Stimulated activated CD4-positive, alpha-beta T cell treated with anti-CD3 and anti-CD28 coated beads, Interleukin-12 subunit alpha, Interleukin-12 subunit beta, amount 100 ng/mL, for 4 hours (primary cell): Measurements from ENCODE around the gene BOD1L1.

Experiments
- DNase-seq: peaks from one replicate; pipeline ENCODE4 v3.0.0-alpha.2; 2020

BOD1L1 gene

DNA sequence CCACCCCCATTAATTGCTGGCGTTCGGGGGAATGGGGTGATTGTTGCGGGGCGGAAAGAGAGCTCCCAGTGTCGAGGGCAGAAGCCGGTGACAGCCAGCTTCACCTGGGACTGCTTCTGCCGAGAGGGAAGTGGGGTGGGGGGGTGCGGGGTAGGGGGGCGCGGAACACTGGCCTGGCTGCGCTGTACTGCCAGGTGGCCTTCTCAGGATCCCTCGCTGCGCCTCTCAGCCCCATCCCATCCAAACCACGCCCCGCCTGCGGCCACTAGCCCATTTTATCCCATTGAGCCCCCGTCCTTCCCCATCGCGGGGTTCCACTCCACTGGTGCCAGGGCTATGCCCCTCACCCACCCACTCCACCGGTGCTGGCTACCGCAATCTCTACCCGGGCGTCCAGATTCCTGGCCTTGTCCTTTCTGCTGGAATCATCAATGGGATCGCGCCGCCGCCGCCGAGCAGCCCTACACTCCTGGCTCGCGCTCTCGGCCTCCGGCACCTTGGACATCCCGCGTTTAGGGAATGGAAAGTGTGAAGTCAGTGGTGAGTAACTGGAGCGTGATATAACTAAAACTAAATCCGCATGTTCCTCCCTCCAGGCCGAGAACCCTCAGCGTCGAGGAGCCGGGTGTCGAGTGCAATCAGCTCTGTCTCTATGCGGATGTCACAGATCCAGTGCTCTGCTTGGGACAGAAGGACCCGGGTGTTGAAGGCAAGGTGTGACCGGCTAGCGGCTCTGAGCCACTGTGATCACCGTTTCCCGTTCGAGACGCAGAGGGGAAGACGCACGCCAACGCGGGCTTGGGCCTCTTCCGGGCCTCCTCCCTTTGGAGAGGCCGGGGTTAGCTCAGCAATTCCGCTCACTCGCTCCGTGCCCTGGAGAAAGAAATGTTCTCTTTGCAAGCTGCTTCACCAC lies 103.7 kb downstream of the BOD1L1 start:
- DNase-seq = no peak

DNA sequence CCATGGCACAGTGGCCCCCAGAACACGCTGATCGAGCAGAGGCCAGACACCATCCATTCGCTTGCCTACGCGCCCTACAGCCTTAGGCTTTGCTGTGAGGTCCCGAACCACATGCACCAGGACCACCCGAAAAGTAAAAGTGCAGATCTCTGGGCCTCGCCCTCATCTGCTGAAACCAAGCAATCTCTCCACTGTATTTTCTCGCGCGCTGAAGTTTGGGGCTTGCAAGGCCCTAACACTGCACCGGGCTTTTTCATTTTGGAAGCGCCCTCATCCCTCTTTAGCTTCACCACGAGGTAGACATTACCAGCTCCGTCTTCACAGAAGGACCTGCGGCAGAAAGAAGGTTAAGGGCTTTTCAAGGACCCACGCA lies 104.4 kb downstream of the BOD1L1 start:
- DNase-seq = no peak

DNA sequence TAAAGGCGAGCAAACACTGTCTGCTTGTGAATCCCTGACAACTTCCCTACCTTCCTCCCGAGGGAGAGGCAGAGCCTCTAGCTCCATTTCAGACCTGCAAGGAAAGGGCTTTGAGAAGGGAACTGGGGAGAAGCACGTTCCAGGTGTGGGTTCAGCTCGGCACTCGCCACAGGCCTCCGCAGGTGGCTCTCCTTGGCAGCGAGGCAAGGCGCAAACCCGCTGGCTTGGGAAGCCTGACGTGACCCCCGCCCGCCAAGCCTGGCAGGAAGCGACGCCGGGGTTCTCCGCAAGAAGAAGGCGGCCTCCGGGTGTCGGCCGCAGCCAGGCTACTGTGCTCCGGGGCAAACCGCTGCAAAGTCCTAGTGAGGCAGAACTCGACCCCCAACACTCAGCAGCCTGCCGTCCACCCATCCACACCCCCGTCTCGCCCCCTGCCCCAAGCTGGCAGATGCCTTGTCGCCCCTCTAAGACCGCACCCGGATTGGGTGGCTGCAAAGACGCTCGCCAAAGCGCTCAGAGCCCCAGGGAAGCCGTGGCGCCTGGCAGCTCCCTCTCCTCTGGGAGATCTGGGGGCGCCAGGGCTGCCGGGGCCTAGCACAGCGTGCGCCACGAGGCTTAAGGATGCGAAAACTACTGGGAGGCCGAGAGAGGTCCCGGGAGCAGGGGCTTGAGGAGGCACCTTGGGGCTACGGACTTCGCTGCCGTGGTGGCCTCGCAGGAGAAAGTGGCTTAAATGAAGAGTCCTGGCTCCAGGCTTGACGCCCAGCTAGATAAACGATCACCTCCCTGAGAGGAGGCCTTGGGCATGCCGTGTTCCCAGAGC lies 105.0 kb downstream of the BOD1L1 start:
- no peak for DNase-seq

DNA sequence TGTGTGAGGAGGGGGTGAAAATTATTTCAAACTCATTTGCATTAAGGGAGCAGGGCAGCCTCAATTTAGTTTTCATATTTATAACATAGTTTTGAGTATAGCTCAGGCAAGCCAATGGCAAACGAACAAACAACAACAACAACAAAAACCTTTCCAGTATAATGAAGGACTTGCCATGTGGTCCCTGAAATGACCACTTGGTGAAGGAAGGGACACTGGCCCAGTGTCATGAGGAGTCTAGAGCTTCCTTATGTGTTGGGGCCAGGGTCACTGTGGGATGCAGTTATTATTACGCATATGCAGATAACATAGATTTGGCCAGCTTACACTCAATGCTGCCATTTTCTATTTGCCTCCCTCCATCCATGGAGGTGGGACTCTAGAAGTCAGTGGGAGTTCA lies 106.5 kb downstream of the BOD1L1 start:
- DNase-seq = no peak
